Osteoblast (primary cell): ENCODE data around the gene LRP1. TPM values are rescaled to one million over a fixed set of nuclear protein-coding genes. Genes with fewer than 3 reads are reported as not detected.

Experiments
- DNase-seq: peaks from one replicate; pipeline ENCODE4 v3.0.0; 2011; ENCODE audit warnings: low spot score, mixed read lengths; ENCODE audit not compliant: insufficient read length; ENCODE audit errors: missing footprints
- H2AFZ ChIP-seq: 2 replicates; pipeline ENCODE4 v1.6.0; 2011; ENCODE audit warnings: mild to moderate bottlenecking, low read length
- H3K27ac ChIP-seq: 2 replicates; pipeline ENCODE4 v1.5.1; 2011; ENCODE audit warnings: mild to moderate bottlenecking, low read depth, low read length, moderate library complexity
- H3K27me3 ChIP-seq: 2 replicates; pipeline ENCODE4 v1.6.0; 2012; ENCODE audit warnings: mild to moderate bottlenecking, control low read depth, inconsistent platforms, low read length, moderate library complexity; ENCODE audit not compliant: insufficient read depth
- H3K36me3 ChIP-seq: 2 replicates; pipeline ENCODE4 v1.5.1; 2011; ENCODE audit warnings: mild to moderate bottlenecking, low read length, control low read depth, moderate library complexity; ENCODE audit not compliant: insufficient read depth
- H3K4me1 ChIP-seq: 2 replicates; pipeline ENCODE4 v1.5.1; 2011; ENCODE audit warnings: mild to moderate bottlenecking, low read length, control low read depth, moderate library complexity; ENCODE audit not compliant: insufficient read depth
- H3K4me2 ChIP-seq: 2 replicates; pipeline ENCODE4 v1.6.0; 2011; ENCODE audit warnings: mild to moderate bottlenecking, low read length; ENCODE audit not compliant: insufficient read depth
- H3K4me3 ChIP-seq: fragments of 200-600 bp; sonication (generic); 3 replicates; pipeline ENCODE4 v1.5.1; 2012; ENCODE audit warnings: mild to moderate bottlenecking, low read length, inconsistent platforms; ENCODE audit not compliant: insufficient read depth
- H3K79me2 ChIP-seq: 2 replicates; pipeline ENCODE4 v1.6.0; 2012; ENCODE audit warnings: mild to moderate bottlenecking, low read length, control low read depth, inconsistent platforms; ENCODE audit not compliant: insufficient read depth
- H3K9me3 ChIP-seq: 2 replicates; pipeline ENCODE4 v1.5.1; 2011; ENCODE audit warnings: low read depth, low read length, control low read depth
- H4K20me1 ChIP-seq: 2 replicates; pipeline ENCODE4 v1.6.0; 2012; ENCODE audit warnings: mild to moderate bottlenecking, low read length, control low read depth; ENCODE audit not compliant: insufficient read depth
- CTCF ChIP-seq: IDR thresholded peaks from 2 replicates; pipeline ENCODE4 v1.5.1; 2011; ENCODE audit warnings: mild to moderate bottlenecking, low read depth, low read length, moderate library complexity; ENCODE audit errors: extremely low read depth
- total RNA-seq: library from RNA; depleted of rRNA; stranded (reverse); fragments of >200 nt; gene quantifications from 2 replicates; pipeline ENCODE4 v1.2.3, GENCODE V29; 2012

Gene LRP1
- total RNA-seq, 1 donor: 744 TPM

DNA sequence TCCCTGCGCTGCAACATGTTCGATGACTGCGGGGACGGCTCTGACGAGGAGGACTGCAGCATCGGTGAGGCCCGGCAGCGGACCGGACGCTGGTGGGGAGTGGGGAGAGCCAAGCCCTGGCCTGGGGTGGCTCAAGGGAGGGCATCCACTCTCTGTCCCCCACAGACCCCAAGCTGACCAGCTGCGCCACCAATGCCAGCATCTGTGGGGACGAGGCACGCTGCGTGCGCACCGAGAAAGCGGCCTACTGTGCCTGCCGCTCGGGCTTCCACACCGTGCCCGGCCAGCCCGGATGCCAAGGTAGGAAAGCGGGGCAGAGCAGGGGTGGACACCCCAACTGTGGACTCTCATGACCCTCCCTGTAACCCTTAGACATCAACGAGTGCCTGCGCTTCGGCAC is 76.9 kb downstream of the LRP1 start:
- no peak for TF ChIP-seq CTCF
- DNase-seq: no peak
- H3K4me2 ChIP-seq: no peak overlapping the region
- peaks cover 38% of the 10 kb centered on the region for H4K20me1 ChIP-seq
- H3K27me3 ChIP-seq: no peaks in the 10 kb centered on the region
- H3K4me1 ChIP-seq: no peaks in the 10 kb centered on the region
- H2AFZ ChIP-seq: no peak overlapping the region
- no peaks in the 10 kb centered on the region for H3K9me3 ChIP-seq
- H3K4me3 ChIP-seq: no peak overlapping the region
- peaks cover 11% of the 10 kb centered on the region for H3K79me2 ChIP-seq
- H3K27ac ChIP-seq: no peak overlapping the region
- peaks cover 93% of the 10 kb centered on the region for H3K36me3 ChIP-seq

- no peak for TF ChIP-seq CTCF
- no peaks in the 10 kb centered on the region for H3K4me1 ChIP-seq
- H3K4me3 ChIP-seq: no peak overlapping the region
- H3K9me3 ChIP-seq: no peaks in the 10 kb centered on the region
- H3K79me2 ChIP-seq: peaks cover 10% of the 10 kb centered on the region
- H2AFZ ChIP-seq: no peak overlapping the region
- peaks cover 94% of the 10 kb centered on the region for H3K36me3 ChIP-seq
- no peaks in the 10 kb centered on the region for H3K27me3 ChIP-seq
- H3K4me2 ChIP-seq: no peak overlapping the region
- no peak for DNase-seq
- H4K20me1 ChIP-seq: peaks cover 41% of the 10 kb centered on the region
- H3K27ac ChIP-seq: no peak overlapping the region
Observed at GRCh38 chr12:57205931-57206330, 77.6 kb downstream of the LRP1 start.

- peaks cover 59% of the 10 kb centered on the region for H4K20me1 ChIP-seq
- H3K4me3 ChIP-seq: no peak overlapping the region
- H3K4me1 ChIP-seq: no peaks in the 10 kb centered on the region
- no peak overlapping the region for H2AFZ ChIP-seq
- no peak overlapping the region for H3K27ac ChIP-seq
- peaks cover 6% of the 10 kb centered on the region for H3K79me2 ChIP-seq
- TF ChIP-seq CTCF: no peak
- no peak for DNase-seq
- H3K4me2 ChIP-seq: no peak overlapping the region
- peaks cover 93% of the 10 kb centered on the region for H3K36me3 ChIP-seq
- no peaks in the 10 kb centered on the region for H3K9me3 ChIP-seq
- H3K27me3 ChIP-seq: no peaks in the 10 kb centered on the region
Observed at GRCh38 chr12:57207731-57208630, 79.7 kb downstream of the LRP1 start.

DNA sequence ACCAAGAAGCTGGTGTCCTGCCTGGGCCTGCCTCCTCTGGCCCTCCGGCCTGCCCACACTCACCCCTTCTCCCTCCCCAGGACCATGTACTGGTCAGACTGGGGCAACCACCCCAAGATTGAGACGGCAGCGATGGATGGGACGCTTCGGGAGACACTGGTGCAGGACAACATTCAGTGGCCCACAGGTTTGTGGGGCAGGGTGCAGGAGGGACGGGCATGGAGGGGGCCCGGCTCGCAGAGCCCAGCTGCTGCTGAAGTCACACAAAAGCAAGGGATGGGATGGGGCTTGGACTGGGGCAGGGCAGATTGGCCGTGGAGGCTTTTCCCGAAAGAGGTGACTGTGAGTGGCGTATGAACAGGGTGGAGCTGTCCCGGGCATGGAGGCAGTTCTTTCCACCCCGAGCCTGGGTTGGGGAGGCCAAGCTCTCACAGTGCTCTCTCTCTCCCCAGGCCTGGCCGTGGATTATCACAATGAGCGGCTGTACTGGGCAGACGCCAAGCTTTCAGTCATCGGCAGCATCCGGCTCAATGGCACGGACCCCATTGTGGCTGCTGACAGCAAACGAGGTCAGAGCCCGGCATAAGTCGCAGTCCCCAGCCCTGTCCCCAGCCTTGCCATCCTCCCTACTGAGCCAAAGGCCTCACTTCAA is 80.5 kb downstream of the LRP1 start:
- no peak overlapping the region for H3K4me3 ChIP-seq
- H3K36me3 ChIP-seq: peaks cover 90% of the 10 kb centered on the region
- H3K79me2 ChIP-seq: peaks cover 5% of the 10 kb centered on the region
- no peak for TF ChIP-seq CTCF
- no peak for DNase-seq
- H2AFZ ChIP-seq: no peak overlapping the region
- no peak overlapping the region for H3K27ac ChIP-seq
- H3K4me2 ChIP-seq: no peak overlapping the region
- H3K27me3 ChIP-seq: no peaks in the 10 kb centered on the region
- H3K4me1 ChIP-seq: no peaks in the 10 kb centered on the region
- no peaks in the 10 kb centered on the region for H3K9me3 ChIP-seq
- peaks cover 64% of the 10 kb centered on the region for H4K20me1 ChIP-seq
